HUES48 (cell line): ENCODE measurements around the gene RAB1B.

Experiments used
- H3K27ac ChIP-seq: one replicate; pipeline ENCODE4 v1.7.0; 2013; ENCODE audit warnings: low read depth, low read length, inconsistent platforms
- H3K27me3 ChIP-seq: 2 replicates; pipeline ENCODE4 v1.6.1; 2013; ENCODE audit warnings: mild to moderate bottlenecking, low read length; ENCODE audit not compliant: control insufficient read depth, insufficient read depth
- H3K36me3 ChIP-seq: 2 replicates; pipeline ENCODE4 v1.6.1; 2013; ENCODE audit warnings: low read length; ENCODE audit not compliant: control insufficient read depth, insufficient read depth
- H3K4me1 ChIP-seq: 2 replicates; pipeline ENCODE4 v1.6.1; 2013; ENCODE audit warnings: mild to moderate bottlenecking, low read length; ENCODE audit not compliant: control insufficient read depth, insufficient read depth
- H3K4me3 ChIP-seq: 2 replicates; pipeline ENCODE4 v1.5.1; 2013; ENCODE audit warnings: mild to moderate bottlenecking, low read depth, low read length
- H3K9ac ChIP-seq: 2 replicates; pipeline ENCODE4 v1.6.1; 2013; ENCODE audit warnings: mild to moderate bottlenecking, low read depth, low read length, moderate library complexity
- H3K9me3 ChIP-seq: 2 replicates; pipeline ENCODE4 v1.6.1; 2013; ENCODE audit warnings: low read length; ENCODE audit not compliant: control insufficient read depth, insufficient read depth

Gene RAB1B

GRCh38 chr11:66285250-66285947 is 17.0 kb downstream of the RAB1B start:
- Histone ChIP-seq H3K9me3 (no peaks in the 10 kb centered on the region), H3K4me1 (peaks cover 14% of the 10 kb centered on the region), H3K9ac (no peak overlapping the region), H3K36me3 (peaks cover 19% of the 10 kb centered on the region), H3K4me3 (no peak overlapping the region), H3K27ac (no peak overlapping the region), H3K27me3 (peaks cover 4% of the 10 kb centered on the region)

- Histone ChIP-seq H3K4me1 (peaks cover 14% of the 10 kb centered on the region), H3K9ac (no peak overlapping the region), H3K27ac (no peak overlapping the region), H3K9me3 (no peaks in the 10 kb centered on the region), H3K4me3 (no peak overlapping the region), H3K27me3 (peaks cover 16% of the 10 kb centered on the region), H3K36me3 (peaks cover 19% of the 10 kb centered on the region)
Observed at GRCh38 chr11:66286699-66287098, 18.3 kb downstream of the RAB1B start.

GRCh38 chr11:66287211-66287888 is 18.9 kb downstream of the RAB1B start:
- no peaks in the 10 kb centered on the region for H3K9me3 ChIP-seq
- H3K36me3 ChIP-seq = peaks cover 19% of the 10 kb centered on the region
- H3K4me1 ChIP-seq = peaks cover 10% of the 10 kb centered on the region
- H3K9ac ChIP-seq = no peak overlapping the region
- H3K27ac ChIP-seq = no peak overlapping the region
- H3K27me3 ChIP-seq = peaks cover 23% of the 10 kb centered on the region
- H3K4me3 ChIP-seq = no peak overlapping the region

GRCh38 chr11:66287889-66288670 is 19.6 kb downstream of the RAB1B start:
- no peaks in the 10 kb centered on the region for H3K9me3 ChIP-seq
- H3K27ac ChIP-seq = peak overlapping the region; percentile 84
- peak overlapping the region; percentile 83 for H3K4me3 ChIP-seq
- H3K4me1 ChIP-seq = peaks cover 5% of the 10 kb centered on the region; the same call in 1 of the 2 replicates
- H3K36me3 ChIP-seq = peaks cover 19% of the 10 kb centered on the region
- H3K9ac ChIP-seq = peak overlapping the region; percentile 68
- peaks cover 30% of the 10 kb centered on the region for H3K27me3 ChIP-seq

- H3K36me3 ChIP-seq = peaks cover 16% of the 10 kb centered on the region
- peaks cover 35% of the 10 kb centered on the region for H3K27me3 ChIP-seq
- H3K4me3 ChIP-seq = peak within 1 kb of the TSS; percentile 83
- peak within 1 kb of the TSS; percentile 88 for H3K27ac ChIP-seq
- peak within 1 kb of the TSS; percentile 74 for H3K9ac ChIP-seq
- H3K9me3 ChIP-seq = no peaks in the 10 kb centered on the region
- H3K4me1 ChIP-seq = peaks cover 5% of the 10 kb centered on the region; the same call in 1 of the 2 replicates
Observed at GRCh38 chr11:66288671-66289547, 20.5 kb downstream of the RAB1B start, which contains the start of gene YIF1A. TSS of gene YIF1A (minus strand) at chr11:66289143. CDS start at chr11:66288985, 158 bp downstream.

GRCh38 chr11:66289548-66290329 is 21.3 kb downstream of the RAB1B start:
- Histone ChIP-seq H3K9ac (peak overlapping the region; percentile 74), H3K4me1 (peaks cover 5% of the 10 kb centered on the region; the same call in 1 of the 2 replicates), H3K36me3 (peaks cover 9% of the 10 kb centered on the region), H3K9me3 (no peaks in the 10 kb centered on the region), H3K27ac (peak overlapping the region; percentile 88), H3K4me3 (peak overlapping the region; percentile 83), H3K27me3 (peaks cover 35% of the 10 kb centered on the region)

- Histone ChIP-seq H3K9ac (no peak overlapping the region), H3K9me3 (no peaks in the 10 kb centered on the region), H3K27ac (no peak overlapping the region), H3K4me3 (no peak overlapping the region), H3K36me3 (peaks cover 3% of the 10 kb centered on the region), H3K27me3 (peaks cover 35% of the 10 kb centered on the region), H3K4me1 (peaks cover 5% of the 10 kb centered on the region; the same call in 1 of the 2 replicates)
Observed at GRCh38 chr11:66290330-66290621, 21.8 kb downstream of the RAB1B start.

- no peaks in the 10 kb centered on the region for H3K36me3 ChIP-seq
- no peaks in the 10 kb centered on the region for H3K9me3 ChIP-seq
- H3K9ac ChIP-seq = no peak overlapping the region
- peaks cover 35% of the 10 kb centered on the region for H3K27me3 ChIP-seq
- peaks cover 5% of the 10 kb centered on the region; the same call in 1 of the 2 replicates for H3K4me1 ChIP-seq
- no peak overlapping the region for H3K27ac ChIP-seq
- H3K4me3 ChIP-seq = peak overlapping the region; percentile 66; the same call in 1 of the 2 replicates
Observed at GRCh38 chr11:66291303-66291705, 22.9 kb downstream of the RAB1B start.

GRCh38 chr11:66291706-66292542 is 23.5 kb downstream of the RAB1B start, which contains the start of gene TMEM151A:
TSS of gene TMEM151A (plus strand) at chr11:66291894. CDS start at chr11:66292014, 120 bp downstream.
- H3K27me3 ChIP-seq = peaks cover 35% of the 10 kb centered on the region
- H3K9ac ChIP-seq = peak within 1 kb of the TSS; percentile 17; the same call in 1 of the 2 replicates
- H3K4me3 ChIP-seq = peak within 1 kb of the TSS; percentile 66

More at GRCh38 chr11:66291706-66292542, 23.5 kb downstream of the RAB1B start, which contains the start of gene TMEM151A:
- Histone ChIP-seq H3K27ac (no peak within 1 kb of the TSS), H3K9me3 (no peaks in the 10 kb centered on the region), H3K36me3 (no peaks in the 10 kb centered on the region), H3K4me1 (peaks cover 5% of the 10 kb centered on the region; the same call in 1 of the 2 replicates)
